Measurements from ENCODE around the gene CARM1. TPM values are rescaled to one million over a fixed set of nuclear protein-coding genes. Genes with fewer than 3 reads are reported as not detected.
A peak's percentile ranks its signal among the peaks of the same experiment; 100 is the strongest.
"Not testable (repeated sequence)": the region's sequence is repeated elsewhere in the genome, so short reads cannot be mapped to it uniquely, and the experiment has no call there.

The CARM1 gene
- total RNA-seq, 3 donors from 2014 or later (not counting 1 experiment from before 2014, with no cell fraction given), result 13.4 to 21.3 (median 19.8) TPM

GRCh38 chr19:10876459-10877240, 5.3 kb downstream of the CARM1 start:
- no peaks in the 10 kb centered on the region for H3K9me3 ChIP-seq (ENCODE audit: control insufficient read depth, insufficient read depth, low read length)
- Mint-ChIP-seq H3K27me3 (ENCODE audit: low read depth in 2 of 2) (no peaks in the 10 kb centered on the region), H3K4me3 (no peak overlapping the region), H3K9me3 (no peaks in the 10 kb centered on the region), H3K27ac (no peak overlapping the region), H3K36me3 (no peaks in the 10 kb centered on the region), H3K4me1 (peaks cover 16 to 25% of the 10 kb centered on the region in 2 donors)
- H3K4me1 ChIP-seq (ENCODE audit: control insufficient read depth, insufficient read depth, low read length), result peaks cover 39% of the 10 kb centered on the region
- H3K27ac ChIP-seq (ENCODE audit: low read length), result no peak overlapping the region
- TF ChIP-seq CTCF (IDR thresholded peaks at IDR 0.05), result no peak
- H3K4me3 ChIP-seq (ENCODE audit: low read length), result no peak overlapping the region
- WGBS (ENCODE audit: insufficient coverage), result 58% methylated on average over 10 of the region's 10 CpGs
- ATAC-seq (no peak), DNase-seq (no peak)
- H3K36me3 ChIP-seq (ENCODE audit: control insufficient read depth, insufficient read depth, low read length), result no peaks in the 10 kb centered on the region
- H3K27me3 ChIP-seq (ENCODE audit: control insufficient read depth, insufficient read depth, low read length), result no peaks in the 10 kb centered on the region
- intact Hi-C loops (cut with micrococcal nuclease), result no loop called here

GRCh38 chr19:10877608-10878007, 6.3 kb downstream of the CARM1 start:
- DNase-seq; H3K27ac ChIP-seq (ENCODE audit: low read length); H3K4me3 ChIP-seq (ENCODE audit: low read length); intact Hi-C loops (cut with micrococcal nuclease); H3K27me3 Mint-ChIP-seq (ENCODE audit: low read depth in 2 of 2); H3K9me3 ChIP-seq (ENCODE audit: control insufficient read depth, insufficient read depth, low read length); H3K36me3 Mint-ChIP-seq; H3K4me3 Mint-ChIP-seq; H3K36me3 ChIP-seq (ENCODE audit: control insufficient read depth, insufficient read depth, low read length); ATAC-seq; H3K27me3 ChIP-seq (ENCODE audit: control insufficient read depth, insufficient read depth, low read length); H3K9me3 Mint-ChIP-seq: not testable (repeated sequence)
- peaks cover 31% of the 10 kb centered on the region for H3K4me1 ChIP-seq (ENCODE audit: control insufficient read depth, insufficient read depth, low read length)
- WGBS (ENCODE audit: insufficient coverage), result 94% methylated on average over 9 of the region's 9 CpGs
- Mint-ChIP-seq H3K27ac (peak overlapping the region in 1 of 2 donors; percentile 45), H3K4me1 (peaks cover 11 to 16% of the 10 kb centered on the region in 2 donors)

- Mint-ChIP-seq H3K4me3 (no peak overlapping the region), H3K27ac (peak overlapping the region in 1 of 2 donors; percentile 45), H3K9me3 (no peaks in the 10 kb centered on the region), H3K27me3 (ENCODE audit: low read depth in 2 of 2) (no peaks in the 10 kb centered on the region), H3K4me1 (peaks cover 7 to 12% of the 10 kb centered on the region in 2 donors), H3K36me3 (no peaks in the 10 kb centered on the region)
- H3K27me3 ChIP-seq (ENCODE audit: control insufficient read depth, insufficient read depth, low read length), result no peaks in the 10 kb centered on the region
- no peak overlapping the region for H3K4me3 ChIP-seq (ENCODE audit: low read length)
- WGBS (ENCODE audit: insufficient coverage), result 42% methylated on average over 3 of the region's 3 CpGs
- H3K36me3 ChIP-seq (ENCODE audit: control insufficient read depth, insufficient read depth, low read length), result no peaks in the 10 kb centered on the region
- ATAC-seq (no peak), DNase-seq (no peak)
- H3K9me3 ChIP-seq (ENCODE audit: control insufficient read depth, insufficient read depth, low read length), result no peaks in the 10 kb centered on the region
- intact Hi-C loops (cut with micrococcal nuclease), result no loop called here
- no peak overlapping the region for H3K27ac ChIP-seq (ENCODE audit: low read length)
- no peak for TF ChIP-seq CTCF (IDR thresholded peaks at IDR 0.05)
- peaks cover 27% of the 10 kb centered on the region for H3K4me1 ChIP-seq (ENCODE audit: control insufficient read depth, insufficient read depth, low read length)
These were observed 6.9 kb downstream of the CARM1 start for GRCh38 chr19:10878253-10878652.

- no peak overlapping the region for H3K4me3 Mint-ChIP-seq
- Histone ChIP-seq H3K36me3 (ENCODE audit: control insufficient read depth, insufficient read depth, low read length) (no peaks in the 10 kb centered on the region), H3K9me3 (ENCODE audit: control insufficient read depth, insufficient read depth, low read length) (no peaks in the 10 kb centered on the region), H3K4me1 (ENCODE audit: control insufficient read depth, insufficient read depth, low read length) (peaks cover 21% of the 10 kb centered on the region), H3K27ac (ENCODE audit: low read length) (no peak overlapping the region), H3K4me3 (ENCODE audit: low read length) (no peak overlapping the region), H3K27me3 (ENCODE audit: control insufficient read depth, insufficient read depth, low read length) (no peaks in the 10 kb centered on the region)
- no peak overlapping the region for H3K27ac Mint-ChIP-seq
- no peak for TF ChIP-seq CTCF (IDR thresholded peaks at IDR 0.05)
- no peaks in the 10 kb centered on the region for H3K9me3 Mint-ChIP-seq
- peak in 1 of 2 donors; percentile 1 for DNase-seq
- ATAC-seq, result no peak
- no peaks in the 10 kb centered on the region for H3K27me3 Mint-ChIP-seq (ENCODE audit: low read depth in 2 of 2)
- intact Hi-C loops (cut with micrococcal nuclease), result no loop called here
- H3K4me1 Mint-ChIP-seq, result peaks cover 7 to 12% of the 10 kb centered on the region in 2 donors
- no peaks in the 10 kb centered on the region for H3K36me3 Mint-ChIP-seq
- WGBS (ENCODE audit: insufficient coverage), result 92% methylated on average over 14 of the region's 14 CpGs
These were observed 10.2 kb downstream of the CARM1 start for GRCh38 chr19:10881403-10882107.

Measured in natural killer cell (primary cell).